T-helper 22 cell (primary cell): ENCODE results near the gene MYD88.

ENCODE experiments used
- DNase-seq: peaks from one replicate; pipeline ENCODE4 v3.0.0-alpha.2; 2020; ENCODE audit warnings: low read depth

The MYD88 gene

DNA sequence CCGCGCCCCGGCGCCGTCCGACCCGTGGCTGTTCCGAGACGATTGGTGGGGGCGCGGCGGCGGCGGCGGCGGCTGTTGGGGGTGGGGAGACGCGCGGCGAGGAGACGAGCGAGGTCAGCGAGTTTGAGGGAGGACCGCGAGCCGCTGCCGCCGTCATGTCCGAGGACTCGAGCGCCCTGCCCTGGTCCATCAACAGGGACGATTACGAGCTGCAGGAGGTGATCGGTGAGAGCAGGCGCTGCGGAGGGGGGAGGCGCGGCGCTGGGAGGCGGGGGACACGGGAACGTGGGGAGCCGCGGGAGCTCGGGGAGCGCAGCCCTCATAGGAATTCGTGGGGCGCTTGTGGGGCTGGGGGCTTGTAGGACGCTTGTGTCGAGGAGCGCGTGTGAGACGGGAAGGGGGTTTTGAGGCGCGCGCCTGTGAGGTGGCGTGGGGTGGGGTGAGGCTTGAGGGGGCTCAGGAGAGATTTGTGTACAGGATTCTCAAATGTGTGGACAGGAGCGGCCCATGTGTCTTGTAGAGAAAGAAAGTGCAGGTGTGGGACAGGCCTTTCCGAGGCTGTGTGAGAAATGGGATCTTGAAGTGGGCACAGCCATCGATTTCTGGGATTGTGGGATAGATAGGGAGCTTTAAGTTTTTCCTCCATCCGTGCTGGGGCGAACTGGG is 27.4 kb downstream of the MYD88 start:
- no peak for DNase-seq

GRCh38 chr3:38167591-38167990 is 29.1 kb downstream of the MYD88 start:
- no peak for DNase-seq

DNA sequence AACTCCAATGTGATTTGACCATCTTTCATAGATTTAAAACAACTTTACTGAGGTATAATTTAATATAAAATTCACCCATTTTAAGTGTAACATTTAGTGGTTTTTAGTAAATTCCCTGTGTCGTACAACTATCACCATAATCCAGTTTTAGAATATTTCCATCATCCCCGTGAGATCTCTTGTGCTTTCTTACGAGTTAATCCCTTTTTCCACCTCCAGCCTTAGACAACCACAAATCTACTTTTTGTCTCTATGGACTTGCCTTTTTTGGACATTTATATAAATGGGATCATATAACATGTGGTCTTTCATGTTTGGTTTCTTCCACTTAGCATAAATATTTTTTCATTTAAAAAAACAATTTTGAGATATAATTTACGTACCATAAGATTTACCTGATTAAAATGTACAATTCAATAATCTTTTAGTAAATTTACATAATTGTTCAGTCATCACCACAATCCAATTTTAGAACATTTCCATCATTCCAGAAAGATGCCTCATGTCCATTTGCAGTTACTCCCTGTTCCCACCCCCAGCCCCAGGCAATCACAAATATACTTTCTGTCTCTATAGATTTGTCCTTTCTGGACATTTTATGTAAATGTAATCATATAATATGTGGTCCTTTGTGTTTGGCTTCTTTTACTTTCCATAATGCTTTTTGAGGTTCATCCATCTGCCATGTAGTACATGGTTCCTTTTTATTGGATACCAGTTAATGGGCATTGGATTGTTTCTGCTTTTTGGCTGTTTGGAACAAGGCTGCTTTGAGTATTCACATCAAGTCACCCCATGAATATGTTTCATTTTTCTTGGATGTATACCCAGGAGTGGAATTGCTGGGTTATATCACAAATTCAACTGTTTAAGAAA is 29.9 kb downstream of the MYD88 start:
- DNase-seq = no peak

DNA sequence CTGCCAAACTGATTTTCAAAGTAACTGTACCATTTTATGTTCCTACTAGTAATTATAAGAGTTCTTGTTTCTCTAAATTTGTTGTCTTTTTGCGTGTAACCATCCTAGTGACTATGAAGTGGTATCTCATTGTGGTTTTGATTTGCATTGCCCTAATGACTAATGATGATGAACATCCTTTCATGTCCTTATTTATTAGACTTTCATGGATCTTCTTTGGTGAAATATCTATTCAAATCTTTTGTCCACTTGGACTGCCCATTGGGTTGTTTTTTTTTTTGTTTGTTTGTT is 30.5 kb downstream of the MYD88 start:
- no peak for DNase-seq

DNA sequence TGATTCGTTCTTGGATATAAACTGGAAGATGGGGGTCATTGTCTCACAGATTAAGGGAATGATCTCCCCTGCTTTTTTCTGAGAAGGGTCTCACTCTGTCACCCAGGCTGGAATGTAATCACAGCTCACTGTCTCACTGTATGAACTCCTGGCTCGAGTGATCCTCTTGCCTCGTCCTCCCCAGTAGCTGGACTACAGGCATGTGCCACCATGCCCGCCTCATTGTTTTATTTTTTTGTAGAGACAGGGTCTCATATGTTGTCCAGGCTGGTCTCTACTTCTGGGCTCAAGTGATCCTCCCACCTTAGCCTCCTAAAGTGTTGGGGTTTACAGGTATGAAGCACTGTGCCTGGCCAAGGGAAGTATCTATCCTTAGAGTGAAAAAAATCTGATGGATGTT is 32.3 kb downstream of the MYD88 start:
- DNase-seq = no peak

DNA sequence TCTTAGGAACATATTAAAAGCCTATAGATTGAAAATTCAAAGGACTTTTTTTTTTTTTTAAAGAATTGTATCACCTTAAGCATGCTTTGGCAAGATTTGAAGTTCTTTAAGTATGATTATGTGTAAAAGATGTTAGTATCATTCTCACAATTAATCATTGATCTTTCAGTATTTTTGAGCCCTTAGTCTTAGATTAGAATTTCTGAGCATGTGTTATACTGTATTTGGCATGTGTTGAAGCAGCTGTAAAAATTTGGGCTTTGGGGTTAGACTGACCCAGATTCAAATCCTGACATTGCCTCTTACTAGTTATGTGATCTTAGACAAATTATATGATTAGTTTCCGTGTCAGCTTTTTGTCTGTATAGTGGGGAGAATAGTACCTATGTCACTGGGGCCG is 33.2 kb downstream of the MYD88 start:
- DNase-seq = no peak

GRCh38 chr3:38173834-38174418 is 35.5 kb downstream of the MYD88 start:
- no peak for DNase-seq

GRCh38 chr3:38177181-38177580 is 38.7 kb downstream of the MYD88 start:
- no peak for DNase-seq

DNA sequence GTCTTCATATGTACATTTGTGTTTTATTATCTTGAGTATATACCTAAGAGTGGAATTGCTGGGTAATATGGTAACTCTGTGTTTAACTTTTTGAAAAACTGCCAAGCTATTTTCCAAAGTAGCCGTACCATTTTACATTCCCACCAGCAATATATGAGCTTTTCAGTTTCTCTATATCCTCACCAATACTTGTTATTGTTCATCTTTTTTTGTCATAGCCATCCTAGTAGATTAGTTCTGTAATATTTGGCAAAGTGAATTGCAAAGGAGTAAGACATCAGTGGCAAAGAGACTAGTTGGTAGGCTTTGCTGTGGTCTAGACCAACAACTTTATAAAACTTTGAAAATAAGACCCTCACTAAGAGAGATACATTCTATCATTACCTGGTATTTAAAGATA is 48.3 kb downstream of the MYD88 start:
- no peak for DNase-seq

DNA sequence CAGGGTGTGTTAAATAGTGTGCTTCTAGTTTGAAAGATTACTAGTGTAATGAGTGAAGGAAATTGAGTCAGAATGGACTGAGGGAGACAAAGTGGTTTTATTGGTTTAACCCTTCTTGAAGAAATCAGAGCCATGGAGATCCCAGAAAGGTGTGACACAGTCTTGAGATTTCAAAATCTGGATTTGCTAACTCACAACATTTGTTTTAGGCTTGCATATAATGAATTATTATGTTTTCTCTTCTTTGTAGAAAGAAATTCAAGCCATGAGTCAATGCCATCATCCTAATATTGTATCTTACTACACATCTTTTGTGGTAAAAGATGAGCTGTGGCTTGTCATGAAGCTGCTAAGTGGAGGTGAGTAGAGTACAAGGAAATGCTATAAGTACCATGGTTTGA is 52.0 kb downstream of the MYD88 start:
- DNase-seq = no peak
